Measurements from ENCODE around the gene IZUMO1.

- TF ChIP-seq CTCF (IDR thresholded peaks at IDR 0.05; ENCODE audit: extremely low read depth in 1 of 2, insufficient read depth in 1 of 2, low read depth in 1 of 2, low read length in 2 of 2) (no peak), POLR2A (IDR thresholded peaks at IDR 0.05; ENCODE audit: low read depth, low read length) (no peak), EZH2 (IDR thresholded peaks at IDR 0.05; ENCODE audit: borderline replicate concordance, low read depth, low read length, severe bottlenecking) (no peak), MYC (IDR thresholded peaks at IDR 0.05; ENCODE audit: low read depth, low read length) (no peak)
Measured at GRCh38 chr19:48760504-48761205, 13.9 kb upstream of the IZUMO1 start.

Data from endothelial cell of umbilical vein (primary cell).